SKM-1 (cell line): Measurements from ENCODE around the gene ADGRG4.
"Not testable (repeated sequence)": the region's sequence is repeated elsewhere in the genome, so short reads cannot be mapped to it uniquely, and the experiment has no call there.

Experiments used
- DNase-seq: peaks from one replicate; lab custom pipeline; 2025; ENCODE audit not compliant: unreplicated experiment; lab: John Stamatoyannopoulos, UW

Gene ADGRG4, protein sequence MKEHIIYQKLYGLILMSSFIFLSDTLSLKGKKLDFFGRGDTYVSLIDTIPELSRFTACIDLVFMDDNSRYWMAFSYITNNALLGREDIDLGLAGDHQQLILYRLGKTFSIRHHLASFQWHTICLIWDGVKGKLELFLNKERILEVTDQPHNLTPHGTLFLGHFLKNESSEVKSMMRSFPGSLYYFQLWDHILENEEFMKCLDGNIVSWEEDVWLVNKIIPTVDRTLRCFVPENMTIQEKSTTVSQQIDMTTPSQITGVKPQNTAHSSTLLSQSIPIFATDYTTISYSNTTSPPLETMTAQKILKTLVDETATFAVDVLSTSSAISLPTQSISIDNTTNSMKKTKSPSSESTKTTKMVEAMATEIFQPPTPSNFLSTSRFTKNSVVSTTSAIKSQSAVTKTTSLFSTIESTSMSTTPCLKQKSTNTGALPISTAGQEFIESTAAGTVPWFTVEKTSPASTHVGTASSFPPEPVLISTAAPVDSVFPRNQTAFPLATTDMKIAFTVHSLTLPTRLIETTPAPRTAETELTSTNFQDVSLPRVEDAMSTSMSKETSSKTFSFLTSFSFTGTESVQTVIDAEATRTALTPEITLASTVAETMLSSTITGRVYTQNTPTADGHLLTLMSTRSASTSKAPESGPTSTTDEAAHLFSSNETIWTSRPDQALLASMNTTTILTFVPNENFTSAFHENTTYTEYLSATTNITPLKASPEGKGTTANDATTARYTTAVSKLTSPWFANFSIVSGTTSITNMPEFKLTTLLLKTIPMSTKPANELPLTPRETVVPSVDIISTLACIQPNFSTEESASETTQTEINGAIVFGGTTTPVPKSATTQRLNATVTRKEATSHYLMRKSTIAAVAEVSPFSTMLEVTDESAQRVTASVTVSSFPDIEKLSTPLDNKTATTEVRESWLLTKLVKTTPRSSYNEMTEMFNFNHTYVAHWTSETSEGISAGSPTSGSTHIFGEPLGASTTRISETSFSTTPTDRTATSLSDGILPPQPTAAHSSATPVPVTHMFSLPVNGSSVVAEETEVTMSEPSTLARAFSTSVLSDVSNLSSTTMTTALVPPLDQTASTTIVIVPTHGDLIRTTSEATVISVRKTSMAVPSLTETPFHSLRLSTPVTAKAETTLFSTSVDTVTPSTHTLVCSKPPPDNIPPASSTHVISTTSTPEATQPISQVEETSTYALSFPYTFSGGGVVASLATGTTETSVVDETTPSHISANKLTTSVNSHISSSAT (N-terminal part only)

DNA sequence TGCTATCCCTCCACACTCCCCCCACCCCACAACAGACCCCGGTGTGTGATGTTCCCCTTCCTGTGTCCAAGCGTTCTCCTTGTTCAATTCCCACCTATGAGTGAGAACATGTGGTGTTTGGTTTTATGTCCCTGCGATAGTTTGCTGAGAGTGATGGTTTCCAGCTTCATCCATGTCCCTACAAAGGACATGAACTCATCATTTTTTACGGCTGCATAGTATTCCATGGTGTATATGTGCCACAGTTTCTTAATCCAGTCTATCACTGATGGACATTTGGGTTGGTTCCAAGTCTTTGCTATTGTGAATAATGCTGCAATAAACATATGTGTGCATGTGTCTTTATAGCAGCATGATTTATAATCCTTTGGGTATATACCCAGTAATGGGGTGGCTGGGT is at the start of gene ADGRG4:
ADGRG4 (plus strand) TSS at position 243 of the 400 bp plus-strand sequence. CDS start 7,815 bp downstream, outside the sequence.
- not testable (repeated sequence) for DNase-seq

DNA sequence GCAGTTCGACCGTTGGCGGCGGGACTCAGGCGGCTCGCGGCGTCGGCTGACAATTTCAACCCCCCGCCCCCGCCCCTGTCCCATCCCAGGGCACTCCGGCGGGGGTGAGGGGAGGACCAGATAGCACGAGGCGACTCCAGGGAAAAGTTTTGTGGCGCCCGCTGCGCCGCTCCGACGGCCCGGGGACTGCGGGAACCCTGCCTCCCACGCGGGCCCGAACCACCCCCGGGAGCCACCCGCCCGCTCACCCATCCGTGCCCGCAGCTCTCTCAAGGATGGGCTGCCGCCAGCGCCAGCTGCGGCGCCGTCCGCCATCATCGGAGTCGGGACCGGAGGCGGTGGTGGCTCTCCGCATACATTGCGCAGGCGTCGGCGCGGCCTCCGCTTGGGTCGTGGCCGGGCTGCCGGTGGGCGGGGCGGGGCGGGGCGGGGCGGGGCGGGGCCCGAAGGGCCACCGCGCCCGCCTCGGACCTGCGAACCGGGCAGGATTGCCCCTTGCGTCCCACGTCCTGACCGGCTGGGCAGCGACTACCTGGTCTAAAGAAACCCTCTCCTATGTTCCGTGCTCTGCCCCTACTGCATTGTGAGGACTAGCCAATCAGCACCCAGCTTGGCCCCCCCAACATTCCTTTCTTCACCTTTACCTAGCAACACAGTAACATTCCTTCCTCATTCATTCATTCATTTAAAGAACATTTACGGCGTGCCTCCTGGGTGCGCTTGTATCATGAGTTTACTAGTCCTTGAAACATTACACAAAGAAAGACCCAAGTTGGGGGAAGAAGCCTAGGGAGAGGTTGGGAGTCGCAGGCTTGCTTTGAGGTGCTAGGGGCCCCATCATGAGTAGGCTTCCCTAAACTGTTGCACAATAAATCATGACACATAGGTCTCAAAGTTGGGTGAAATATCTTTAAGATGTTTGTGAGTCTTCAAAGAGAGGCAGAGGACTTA is 49.4 kb upstream of the ADGRG4 start, which contains the start of gene MAP7D3:
MAP7D3 (minus strand) TSS at position 360 of the 951 bp plus-strand sequence; CDS start at position 318, 42 bp downstream.
- DNase-seq = peak; percentile 7

DNA sequence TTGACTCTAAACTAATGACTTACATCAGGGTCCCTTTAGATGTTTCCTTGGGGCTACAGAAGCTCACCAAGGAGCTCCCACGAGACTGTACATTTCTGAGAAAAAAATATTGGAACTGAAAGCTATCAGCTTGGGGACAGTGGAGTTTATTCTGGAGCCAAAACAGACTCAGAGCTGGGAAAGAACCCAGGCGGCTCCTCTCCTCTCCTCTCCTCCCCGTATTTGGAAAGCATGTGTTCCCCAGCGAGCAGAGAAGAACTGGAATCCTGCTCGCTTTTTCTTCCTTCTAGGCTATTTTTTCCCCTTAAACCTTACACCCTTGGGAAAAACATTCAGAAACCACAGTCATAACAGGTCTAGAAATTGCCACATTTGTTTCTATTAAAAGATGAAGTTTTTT is 45.2 kb upstream of the ADGRG4 start:
- DNase-seq = no peak

DNA sequence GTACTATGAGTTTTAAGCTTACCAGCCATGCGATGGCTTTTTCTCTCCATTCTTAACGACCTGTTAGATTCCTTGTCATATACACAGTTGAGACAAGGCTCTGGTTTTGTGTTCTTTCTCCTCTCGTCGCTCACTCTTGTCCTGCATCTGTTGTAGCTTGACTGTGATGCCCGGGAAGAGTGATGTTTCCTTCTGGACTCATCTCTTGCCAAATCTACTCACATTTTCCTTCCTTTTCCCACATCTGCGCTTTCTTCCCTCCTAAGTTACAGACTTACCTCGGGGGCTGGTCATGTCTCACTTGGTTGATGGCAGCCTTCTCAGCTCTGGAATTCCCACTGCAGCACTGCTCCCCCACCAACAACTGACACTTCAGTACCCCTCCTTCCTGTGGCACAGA is 44.7 kb upstream of the ADGRG4 start:
- no peak for DNase-seq

DNA sequence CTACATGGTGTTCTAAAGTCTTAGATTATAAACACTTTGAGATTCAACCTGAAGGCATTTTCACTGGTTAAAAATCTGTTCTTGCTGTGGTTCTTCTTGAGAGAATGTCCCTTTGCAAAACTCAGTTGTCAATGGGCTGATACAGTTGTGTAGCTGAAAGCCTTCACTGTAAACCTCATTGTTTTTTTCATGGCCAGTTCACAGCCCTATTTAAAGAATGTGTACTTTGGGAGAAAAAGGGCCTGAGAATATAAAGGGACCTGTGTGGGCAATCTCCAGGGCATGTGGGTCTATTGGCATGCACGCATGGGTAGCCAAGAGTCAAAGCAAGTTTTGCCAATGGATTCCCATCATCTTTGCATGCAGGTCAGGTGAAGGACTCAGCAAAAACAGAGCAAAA is 41.8 kb upstream of the ADGRG4 start:
- DNase-seq = no peak

DNA sequence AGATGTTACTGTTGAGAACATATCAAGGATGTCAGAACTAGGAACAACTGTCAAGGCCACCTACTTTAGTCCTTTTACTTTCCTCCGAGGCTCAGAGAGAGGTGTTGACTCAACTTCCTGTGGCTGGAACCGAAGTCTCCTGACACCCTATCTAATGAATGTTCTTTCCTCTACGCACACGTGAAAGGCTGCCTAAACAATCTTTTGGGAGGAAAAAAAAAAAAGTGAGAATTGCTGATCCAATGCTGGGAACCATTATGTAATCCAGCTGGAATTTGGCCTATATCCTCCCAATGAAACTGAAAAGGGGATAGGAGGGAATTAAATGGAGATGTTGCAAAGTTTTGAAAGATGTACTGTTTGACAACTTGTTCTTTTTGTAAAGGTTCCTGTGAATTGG is 41.2 kb upstream of the ADGRG4 start:
- DNase-seq = no peak

DNA sequence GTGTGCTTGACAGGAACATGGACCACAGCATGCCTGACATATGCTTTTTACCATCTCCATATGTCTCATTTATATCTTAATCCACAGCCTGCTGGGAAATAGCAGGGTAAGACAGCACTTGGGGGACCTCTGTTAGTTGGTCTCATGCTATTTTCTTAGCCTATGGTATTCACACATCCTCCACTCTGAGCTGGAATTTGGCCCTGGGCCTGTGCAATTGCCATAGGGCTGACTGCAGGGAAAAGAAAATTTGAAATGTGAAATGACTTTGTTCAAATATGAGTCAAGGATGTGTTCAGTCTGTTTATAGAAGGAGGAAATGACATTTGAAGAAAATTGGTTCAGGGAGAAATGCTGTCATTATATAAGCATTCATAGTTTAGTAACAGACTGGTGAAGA is 40.0 kb upstream of the ADGRG4 start:
- no peak for DNase-seq

DNA sequence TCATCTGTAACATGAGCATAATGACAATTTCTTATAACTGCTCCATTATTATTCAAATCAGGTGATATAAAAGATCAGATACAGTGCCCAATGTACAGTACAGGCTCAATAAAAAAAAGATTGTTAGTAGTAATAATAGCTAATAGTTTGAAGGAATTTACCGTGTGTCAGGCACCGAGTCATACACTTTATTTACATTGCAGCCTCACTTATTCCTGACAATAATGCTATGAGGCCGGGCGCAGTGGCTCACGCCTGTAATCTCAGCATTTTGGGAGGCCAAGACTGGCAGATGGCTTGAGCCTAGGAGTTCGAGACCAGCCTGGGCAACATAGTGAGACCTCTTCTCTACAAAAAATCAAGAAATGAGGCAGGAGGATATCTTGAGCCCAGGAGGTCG is 39.4 kb upstream of the ADGRG4 start:
- no peak for DNase-seq

DNA sequence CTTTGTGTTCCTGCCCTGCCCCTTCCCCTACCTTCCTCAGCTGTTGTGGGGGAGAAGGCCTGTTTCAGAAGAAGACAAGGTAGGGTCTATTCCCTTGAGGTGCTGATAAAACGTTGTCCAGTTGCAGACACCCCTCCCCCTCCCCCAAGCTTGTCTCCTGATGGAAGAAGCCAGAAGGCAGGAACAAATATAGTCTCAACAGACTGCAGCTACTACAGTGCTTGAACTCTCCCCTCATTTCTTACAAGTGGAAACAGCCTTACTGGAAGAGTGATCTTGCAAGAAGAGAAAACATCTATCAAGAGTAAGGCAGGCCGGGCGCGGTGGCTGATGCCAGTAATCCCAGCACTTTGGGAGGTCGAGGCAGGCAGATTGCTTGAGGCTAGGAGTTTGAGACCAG is 38.5 kb upstream of the ADGRG4 start:
- DNase-seq = no peak

DNA sequence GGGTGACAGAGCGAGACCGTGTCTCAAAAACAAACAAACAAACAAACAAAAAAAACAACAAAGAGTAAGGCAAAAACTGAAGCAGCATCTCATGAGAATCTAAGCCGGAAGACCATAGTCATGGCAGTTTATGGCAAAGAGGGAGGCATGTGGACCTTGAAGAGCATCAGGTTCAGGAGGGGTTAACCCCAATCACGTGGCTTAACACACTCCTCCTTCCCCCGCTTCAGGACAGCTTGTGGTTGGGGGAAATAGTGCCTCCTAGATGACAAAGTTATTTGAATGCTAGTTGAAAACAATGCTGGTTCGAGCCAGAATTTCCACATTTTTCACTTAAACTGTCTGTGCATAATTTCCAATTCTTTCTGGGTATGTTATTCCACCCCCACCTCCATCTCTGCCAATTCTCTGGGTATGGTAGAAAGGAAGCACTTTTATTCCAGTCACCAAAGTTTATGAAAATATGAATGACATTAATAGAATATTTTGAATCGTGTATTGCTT is 37.9 kb upstream of the ADGRG4 start:
- no peak for DNase-seq

DNA sequence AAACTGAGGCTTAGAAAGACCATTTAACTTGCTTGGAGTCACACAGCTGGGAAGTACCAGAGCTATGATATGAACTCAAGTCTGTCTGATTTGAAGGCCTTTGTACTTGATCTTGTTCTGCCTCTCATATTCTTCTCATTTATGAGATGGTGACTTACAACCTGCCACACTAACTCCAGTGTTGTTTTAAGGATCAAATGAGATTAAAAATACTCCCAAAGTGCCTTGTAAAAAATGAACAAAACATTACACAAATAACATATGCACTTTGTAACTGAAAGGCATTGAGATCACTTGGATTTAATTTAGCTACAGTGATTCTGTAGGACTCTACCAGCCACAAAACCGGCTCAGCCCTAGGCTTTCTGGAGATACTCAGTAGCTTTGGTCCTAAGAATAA is 33.9 kb upstream of the ADGRG4 start:
- DNase-seq = no peak

DNA sequence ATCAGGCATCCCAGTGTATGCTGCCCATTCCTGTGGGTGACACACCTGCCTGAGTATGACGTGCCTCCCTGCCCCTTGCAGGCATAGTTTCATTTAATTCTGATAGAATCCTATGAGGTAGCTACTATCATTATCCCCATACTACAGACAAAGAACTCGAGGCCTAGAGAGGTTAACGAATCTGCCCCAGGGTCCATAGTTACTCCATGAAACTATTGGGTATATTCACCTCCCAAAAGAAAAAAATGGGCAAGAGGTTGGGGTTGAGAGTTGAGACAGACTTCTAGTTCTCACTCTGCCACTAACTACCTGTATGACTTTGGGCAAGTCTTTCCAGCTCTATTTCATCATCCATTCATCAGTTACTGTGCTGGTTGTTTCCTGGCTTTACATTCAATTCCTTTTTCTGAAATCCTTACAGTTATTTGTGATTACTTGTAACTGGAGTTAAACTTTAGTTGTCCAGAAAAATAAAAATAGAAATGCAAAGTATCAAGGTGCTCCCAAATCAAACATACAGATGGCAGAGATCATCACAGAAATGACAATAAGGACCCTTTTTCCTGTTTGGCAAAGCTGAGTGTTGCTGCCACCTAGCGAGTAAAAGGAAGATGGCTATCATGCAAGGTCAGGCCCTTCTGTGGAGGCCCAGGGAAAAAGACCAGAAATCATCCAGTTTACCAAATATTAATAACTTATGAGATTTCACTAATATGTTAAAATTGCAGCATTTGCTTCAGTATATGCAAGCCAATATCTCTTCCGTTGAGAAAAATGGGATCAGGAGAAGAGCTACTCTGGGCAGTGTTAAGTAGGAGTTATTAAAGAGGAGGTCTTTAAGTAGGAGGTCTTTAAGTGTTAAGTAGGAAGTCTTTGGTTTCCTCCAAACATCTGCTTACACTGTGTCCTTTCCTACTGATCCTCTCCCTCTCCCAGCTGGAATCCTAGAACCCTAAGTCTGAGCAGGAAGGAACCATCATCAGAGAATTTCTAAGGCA is 32.4 kb upstream of the ADGRG4 start:
- DNase-seq = peak; percentile 10

DNA sequence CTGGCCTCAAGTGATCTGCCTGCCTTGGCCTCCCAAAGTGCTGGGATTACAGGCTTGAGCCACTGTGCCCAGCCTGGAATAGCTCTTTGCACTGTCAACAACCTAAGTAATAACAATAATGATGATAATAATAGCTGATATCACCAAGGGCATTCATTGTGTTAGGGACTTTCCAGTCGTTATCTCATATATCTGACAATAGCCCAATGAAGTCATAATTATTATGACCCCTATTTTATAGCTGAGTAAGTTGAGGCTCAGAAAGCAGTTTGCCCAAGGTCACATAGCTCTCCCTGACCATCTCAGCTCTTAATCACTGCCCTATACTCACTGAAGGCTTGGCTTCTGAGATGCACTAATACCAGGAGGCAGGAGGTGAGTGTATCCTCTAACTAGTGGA is 30.8 kb upstream of the ADGRG4 start:
- no peak for DNase-seq

DNA sequence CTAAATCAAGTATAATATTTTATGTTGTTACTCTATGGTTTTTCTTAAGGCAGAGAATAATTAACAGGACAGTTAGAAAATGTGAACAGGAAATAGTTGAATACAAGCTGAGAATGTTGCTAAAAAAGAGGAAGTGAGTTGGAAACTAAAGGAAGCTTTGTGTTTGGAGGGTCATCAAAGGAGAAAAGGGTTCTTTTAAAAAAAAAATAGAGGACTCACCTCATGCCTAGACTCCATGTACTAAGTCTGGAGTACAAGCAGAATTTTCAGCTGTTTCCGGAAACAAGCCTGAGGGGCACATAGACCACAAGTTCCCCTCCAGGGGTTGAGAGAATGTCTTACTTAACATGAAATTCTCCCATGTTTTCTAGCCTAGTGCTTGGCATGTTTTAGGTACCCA is 29.5 kb upstream of the ADGRG4 start:
- peak; percentile 22 for DNase-seq

DNA sequence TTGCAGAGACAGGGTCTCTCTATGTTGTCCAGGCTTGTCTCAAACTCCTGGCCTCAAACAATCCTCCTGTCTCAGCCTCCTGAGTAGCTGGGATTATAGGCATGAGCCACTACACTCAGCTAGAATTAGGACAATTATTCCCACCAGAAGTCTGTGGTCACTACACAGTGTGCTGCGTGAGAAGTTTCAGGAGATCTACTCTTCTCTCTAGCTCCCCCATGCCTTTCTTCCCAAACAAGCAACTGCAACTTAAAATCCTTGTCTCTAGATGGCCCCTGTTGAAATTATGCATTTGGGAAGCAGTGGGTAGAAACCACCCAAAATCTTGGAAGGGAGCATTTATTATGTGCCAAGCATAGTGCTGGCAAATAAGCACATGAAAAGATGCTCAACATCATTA is 28.4 kb upstream of the ADGRG4 start:
- DNase-seq = no peak

DNA sequence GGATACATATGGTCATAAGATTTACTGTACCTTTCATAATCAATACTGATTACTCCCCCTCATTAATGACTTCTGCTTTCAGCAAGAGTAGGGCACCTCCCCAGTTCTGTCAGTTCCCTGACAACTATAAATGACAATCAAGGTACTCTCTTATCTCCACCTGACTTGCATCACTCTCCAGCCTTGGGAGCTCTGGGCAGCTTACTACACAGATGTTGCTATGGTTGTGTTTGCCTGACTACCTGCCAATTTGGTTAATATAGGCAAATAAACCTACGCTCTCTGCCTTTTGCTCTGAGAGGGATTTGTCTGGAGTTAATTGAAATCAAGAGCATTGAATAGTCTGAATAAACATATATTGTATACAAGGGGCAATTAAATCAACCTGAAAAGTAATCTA is 26.8 kb upstream of the ADGRG4 start:
- no peak for DNase-seq

DNA sequence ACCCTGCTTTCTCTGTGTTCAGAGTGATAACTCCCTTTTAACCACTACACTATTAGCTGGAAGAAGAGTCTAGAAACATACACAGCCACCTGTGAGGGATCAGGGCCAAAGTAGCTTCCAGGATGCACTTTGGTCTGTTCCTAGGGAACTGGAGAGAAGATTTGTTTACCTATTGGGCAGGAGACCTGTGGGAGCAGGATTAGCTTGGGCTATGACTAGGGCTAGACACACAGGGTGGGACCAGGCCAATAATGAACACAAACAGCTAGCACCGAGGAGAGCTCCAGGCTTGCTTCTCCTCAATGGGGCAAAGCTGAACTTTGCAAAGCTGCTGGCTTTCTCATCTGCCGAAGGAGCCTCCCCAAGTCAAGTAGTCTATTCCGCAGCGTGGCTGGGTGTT is 25.2 kb upstream of the ADGRG4 start:
- no peak for DNase-seq

DNA sequence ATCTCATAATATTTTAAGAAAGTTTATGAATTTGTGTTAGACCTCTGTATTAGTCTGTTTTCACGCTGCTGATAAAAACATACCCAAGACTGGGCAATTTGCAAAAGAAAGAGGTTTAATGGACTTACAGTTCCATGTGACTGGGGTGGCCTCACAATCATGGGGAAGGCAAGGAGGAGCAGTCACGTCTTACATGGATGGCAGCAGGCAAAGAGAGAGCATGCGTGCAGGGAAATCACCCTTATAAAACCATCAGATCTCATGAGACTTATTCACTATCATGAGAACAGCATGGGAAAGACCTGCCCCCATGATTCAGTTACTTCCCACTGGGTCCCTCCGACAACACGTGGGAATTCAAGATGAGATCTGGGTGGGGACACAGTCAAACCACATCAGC is 14.4 kb upstream of the ADGRG4 start:
- not testable (repeated sequence) for DNase-seq

DNA sequence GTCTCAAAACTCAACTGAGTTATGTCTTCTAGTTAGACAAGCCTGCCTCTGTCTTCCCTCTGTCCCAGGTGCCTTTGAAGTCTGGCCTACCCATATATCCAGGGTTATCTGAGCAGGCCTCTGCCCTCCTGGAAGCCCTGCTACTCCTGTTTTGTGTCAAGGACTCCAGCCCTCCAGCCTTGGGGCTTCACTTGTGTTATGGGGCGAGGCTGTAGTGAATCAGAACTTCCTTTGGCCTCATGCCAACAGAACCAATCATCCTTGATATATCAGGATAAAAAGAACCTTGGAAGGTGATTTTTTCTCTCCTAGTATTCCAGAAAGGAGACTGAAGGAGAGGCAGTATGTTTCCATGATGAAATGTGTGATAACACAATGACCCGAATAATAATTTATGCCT is 8.9 kb upstream of the ADGRG4 start:
- DNase-seq = no peak
